Measurements from ENCODE around the gene FBH1. TPM values are rescaled to one million over a fixed set of nuclear protein-coding genes. Genes with fewer than 3 reads are reported as not detected.
"Not testable (repeated sequence)": the region's sequence is repeated elsewhere in the genome, so short reads cannot be mapped to it uniquely, and the experiment has no call there.

FBH1 gene
- total RNA-seq, 1 donor = 93.7 TPM

GRCh38 chr10:5843686-5844344 lies 46.2 kb upstream of the FBH1 start:
- no peaks in the 10 kb centered on the region for H3K9me3 ChIP-seq (ENCODE audit: low read depth, low read length)
- H3K79me2 ChIP-seq (ENCODE audit: insufficient read depth, low read length) = no peaks in the 10 kb centered on the region
- no peak overlapping the region for H3K4me2 ChIP-seq (ENCODE audit: insufficient read depth, low read length)
- H3K27ac ChIP-seq (ENCODE audit: low read depth, low read length) = no peak overlapping the region
- H3K27me3 ChIP-seq (ENCODE audit: insufficient read depth, low read length) = peaks cover 2% of the 10 kb centered on the region
- H3K36me3 ChIP-seq (ENCODE audit: insufficient read depth, low read length) = no peaks in the 10 kb centered on the region
- DNase-seq (ENCODE audit: insufficient read length, low spot score, missing footprints) = no peak
- no peak overlapping the region for H2AFZ ChIP-seq (ENCODE audit: low read length)
- no peaks in the 10 kb centered on the region for H4K20me1 ChIP-seq (ENCODE audit: insufficient read depth, low read length)
- H3K4me3 ChIP-seq (ENCODE audit: insufficient read depth, low read length) = no peak overlapping the region
- no peaks in the 10 kb centered on the region for H3K4me1 ChIP-seq (ENCODE audit: insufficient read depth, low read length)
- no peak for TF ChIP-seq CTCF (IDR thresholded peaks at IDR 0.05; ENCODE audit: extremely low read depth, low read depth, low read length)

- no peak for TF ChIP-seq CTCF (IDR thresholded peaks at IDR 0.05; ENCODE audit: extremely low read depth, low read depth, low read length)
Measured at GRCh38 chr10:5844345-5845055, 45.5 kb upstream of the FBH1 start.

GRCh38 chr10:5846667-5847066 lies 43.4 kb upstream of the FBH1 start:
- not testable (repeated sequence) for H3K27ac ChIP-seq (ENCODE audit: low read depth, low read length); H3K79me2 ChIP-seq (ENCODE audit: insufficient read depth, low read length); DNase-seq (ENCODE audit: insufficient read length, low spot score, missing footprints); H4K20me1 ChIP-seq (ENCODE audit: insufficient read depth, low read length); H3K4me3 ChIP-seq (ENCODE audit: insufficient read depth, low read length); H2AFZ ChIP-seq (ENCODE audit: low read length); H3K4me1 ChIP-seq (ENCODE audit: insufficient read depth, low read length); H3K9me3 ChIP-seq (ENCODE audit: low read depth, low read length); H3K36me3 ChIP-seq (ENCODE audit: insufficient read depth, low read length); H3K27me3 ChIP-seq (ENCODE audit: insufficient read depth, low read length)
- H3K4me2 ChIP-seq (ENCODE audit: insufficient read depth, low read length) = peak overlapping the region; percentile 4

More at GRCh38 chr10:5844345-5845055, 45.5 kb upstream of the FBH1 start:
- Histone ChIP-seq H3K4me1 (ENCODE audit: insufficient read depth, low read length) (no peaks in the 10 kb centered on the region), H2AFZ (ENCODE audit: low read length) (no peak overlapping the region), H3K27me3 (ENCODE audit: insufficient read depth, low read length) (peaks cover 2% of the 10 kb centered on the region), H3K79me2 (ENCODE audit: insufficient read depth, low read length) (no peaks in the 10 kb centered on the region), H3K9me3 (ENCODE audit: low read depth, low read length) (no peaks in the 10 kb centered on the region), H3K27ac (ENCODE audit: low read depth, low read length) (no peak overlapping the region), H3K36me3 (ENCODE audit: insufficient read depth, low read length) (no peaks in the 10 kb centered on the region), H4K20me1 (ENCODE audit: insufficient read depth, low read length) (no peaks in the 10 kb centered on the region), H3K4me3 (ENCODE audit: insufficient read depth, low read length) (no peak overlapping the region), H3K4me2 (ENCODE audit: insufficient read depth, low read length) (no peak overlapping the region)
- DNase-seq (ENCODE audit: insufficient read length, low spot score, missing footprints) = no peak

GRCh38 chr10:5854131-5854475 lies 35.9 kb upstream of the FBH1 start:
- H3K36me3 ChIP-seq (ENCODE audit: insufficient read depth, low read length) = no peaks in the 10 kb centered on the region
- H3K9me3 ChIP-seq (ENCODE audit: low read depth, low read length) = no peaks in the 10 kb centered on the region
- no peak overlapping the region for H3K4me3 ChIP-seq (ENCODE audit: insufficient read depth, low read length)
- no peaks in the 10 kb centered on the region for H3K4me1 ChIP-seq (ENCODE audit: insufficient read depth, low read length)
- no peaks in the 10 kb centered on the region for H3K79me2 ChIP-seq (ENCODE audit: insufficient read depth, low read length)
- no peak for TF ChIP-seq CTCF (IDR thresholded peaks at IDR 0.05; ENCODE audit: extremely low read depth, low read depth, low read length)
- H3K4me2 ChIP-seq (ENCODE audit: insufficient read depth, low read length) = no peak overlapping the region
- H3K27ac ChIP-seq (ENCODE audit: low read depth, low read length) = no peak overlapping the region
- no peak overlapping the region for H2AFZ ChIP-seq (ENCODE audit: low read length)
- DNase-seq (ENCODE audit: insufficient read length, low spot score, missing footprints) = no peak
- no peaks in the 10 kb centered on the region for H4K20me1 ChIP-seq (ENCODE audit: insufficient read depth, low read length)
- peaks cover 5% of the 10 kb centered on the region for H3K27me3 ChIP-seq (ENCODE audit: insufficient read depth, low read length)

All from osteoblast (primary cell).